Fibroblast of villous mesenchyme (primary cell): ENCODE measurements around the gene KANK4. TPM values are rescaled to one million over a fixed set of nuclear protein-coding genes. Genes with fewer than 3 reads are reported as not detected.

Source experiments
- DNase-seq: peaks from one replicate; pipeline ENCODE4 v3.0.0-alpha.2; 2010; ENCODE audit warnings: low read depth
- H3K4me3 ChIP-seq: 2 replicates; pipeline ENCODE4 v1.5.1; 2011; ENCODE audit warnings: low read depth, mild to moderate bottlenecking, low read length
- CTCF ChIP-seq: IDR thresholded peaks from 2 replicates; pipeline ENCODE4 v1.5.1; 2012; ENCODE audit warnings: low read depth, mild to moderate bottlenecking, low read length; ENCODE audit not compliant: insufficient read depth
- total RNA-seq: library from RNA; depleted of rRNA; stranded (reverse); fragments of >200 nt; gene quantifications from 2 replicates; pipeline ENCODE4 v1.2.3, GENCODE V29; 2012

The KANK4 gene
- total RNA-seq, 1 donor = not detected

DNA sequence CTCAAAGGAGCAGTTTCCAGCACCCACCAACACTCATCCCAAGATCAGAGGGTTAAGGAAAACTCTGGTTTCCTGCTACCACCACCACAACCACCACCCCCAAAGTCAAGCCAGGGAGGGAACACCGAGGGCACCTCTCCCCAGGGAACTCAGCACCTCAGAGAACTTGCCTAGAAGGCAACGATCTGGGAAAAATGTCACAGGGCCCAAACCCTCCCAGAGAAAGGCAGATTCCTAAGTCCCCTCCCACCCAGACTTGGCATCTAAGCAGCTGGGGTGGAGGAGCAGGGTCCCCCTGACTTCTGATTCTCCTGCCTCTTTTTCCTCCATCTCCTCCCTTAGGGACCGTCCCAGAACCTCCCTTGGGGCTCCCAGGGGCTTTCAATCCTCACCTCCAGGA lies 10.6 kb downstream of the KANK4 start:
- TF ChIP-seq CTCF = no peak
- H3K4me3 ChIP-seq = no peak overlapping the region
- no peak for DNase-seq

DNA sequence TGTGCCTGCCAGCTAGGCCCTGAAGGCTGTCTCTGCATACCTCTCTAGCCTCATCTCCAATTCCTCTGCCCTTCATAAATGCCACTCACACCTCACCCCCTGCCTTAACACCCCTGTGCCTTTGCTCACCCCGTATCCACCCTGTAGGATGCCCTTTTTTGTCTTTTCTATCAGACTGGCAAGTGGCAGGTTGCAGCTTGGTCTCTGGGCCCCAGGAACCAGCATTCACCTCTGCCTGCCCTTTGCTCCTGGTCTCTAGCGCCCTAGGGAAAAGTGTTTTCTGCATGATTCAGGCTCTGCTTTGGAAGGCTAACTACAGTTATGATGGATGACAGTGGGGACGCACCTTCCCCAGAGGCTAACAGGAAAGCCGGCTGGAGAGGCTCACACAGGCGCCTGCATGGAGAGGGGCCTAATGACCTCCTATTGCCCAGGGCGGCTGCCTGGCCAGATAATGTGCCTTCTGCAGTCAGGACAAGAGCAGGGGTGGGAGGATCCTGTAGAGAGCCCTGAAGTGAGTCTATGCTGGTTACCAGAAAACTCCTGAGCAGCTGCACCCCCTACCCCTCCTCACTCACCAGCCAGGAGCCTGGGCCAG lies 11.2 kb downstream of the KANK4 start:
- no peak overlapping the region for H3K4me3 ChIP-seq
- DNase-seq = no peak
- no peak for TF ChIP-seq CTCF

- TF ChIP-seq CTCF = no peak
- no peak overlapping the region for H3K4me3 ChIP-seq
- no peak for DNase-seq
Observed at GRCh38 chr1:62307446-62307845, 11.8 kb downstream of the KANK4 start.

DNA sequence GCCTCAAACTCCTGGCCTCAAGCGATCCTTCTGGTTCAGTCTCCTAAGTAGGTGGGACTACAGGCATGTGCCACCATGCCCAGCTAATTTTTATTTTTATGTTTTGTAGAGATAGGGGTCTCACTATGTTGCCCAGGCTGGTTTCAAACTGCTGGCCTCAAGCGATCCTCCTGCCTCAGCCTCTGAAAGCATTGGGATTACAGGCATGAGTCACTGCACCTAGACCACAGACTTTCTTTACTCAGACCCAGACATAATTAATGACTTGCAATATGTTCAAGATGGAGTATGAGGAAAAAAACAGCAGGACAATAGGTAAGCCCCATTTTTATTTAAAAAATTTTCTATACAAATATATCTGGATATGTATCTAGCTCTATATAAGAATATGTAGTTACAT lies 13.2 kb downstream of the KANK4 start:
- TF ChIP-seq CTCF = no peak
- no peak for DNase-seq
- H3K4me3 ChIP-seq = no peak overlapping the region

DNA sequence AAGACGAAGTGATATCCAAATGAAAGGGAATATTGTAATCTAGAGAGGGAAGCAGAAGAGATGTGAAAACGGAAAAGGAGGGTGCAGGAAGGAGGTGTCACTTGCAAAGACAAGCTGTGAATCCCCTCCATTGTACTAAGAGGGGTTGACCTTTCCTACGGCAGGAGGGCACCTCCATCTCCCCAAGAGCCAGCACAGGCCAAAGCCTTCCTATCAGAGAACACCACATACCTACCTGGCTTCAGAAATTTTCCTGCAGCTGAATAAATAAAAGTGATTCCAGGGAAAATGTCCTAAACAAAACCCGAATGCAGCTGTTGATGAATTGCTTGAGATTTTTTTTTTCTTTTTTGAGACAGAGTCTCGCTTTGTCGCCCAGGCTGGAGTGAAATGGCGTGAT lies 14.3 kb downstream of the KANK4 start:
- TF ChIP-seq CTCF = no peak
- no peak for DNase-seq
- no peak overlapping the region for H3K4me3 ChIP-seq

DNA sequence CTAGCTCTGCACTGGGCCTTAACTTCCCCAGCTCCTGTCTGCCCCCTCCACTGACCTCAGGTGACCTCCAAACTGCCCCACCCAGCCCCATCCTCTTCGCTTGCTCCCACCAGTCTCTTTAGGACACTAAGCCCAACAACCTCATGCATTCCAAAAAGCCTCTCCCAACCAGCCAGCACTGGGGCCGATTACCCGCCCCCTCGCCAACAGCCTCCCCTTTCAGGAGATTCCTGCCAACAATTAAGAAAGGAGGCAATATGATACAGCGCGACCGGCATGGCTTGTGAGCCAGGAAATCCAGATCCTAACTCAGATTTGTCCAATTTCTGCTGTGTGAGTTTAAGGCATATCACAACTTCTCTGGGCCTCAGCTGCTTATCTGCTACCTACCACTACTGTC lies 14.7 kb downstream of the KANK4 start:
- TF ChIP-seq CTCF = no peak
- no peak overlapping the region for H3K4me3 ChIP-seq
- DNase-seq = no peak

DNA sequence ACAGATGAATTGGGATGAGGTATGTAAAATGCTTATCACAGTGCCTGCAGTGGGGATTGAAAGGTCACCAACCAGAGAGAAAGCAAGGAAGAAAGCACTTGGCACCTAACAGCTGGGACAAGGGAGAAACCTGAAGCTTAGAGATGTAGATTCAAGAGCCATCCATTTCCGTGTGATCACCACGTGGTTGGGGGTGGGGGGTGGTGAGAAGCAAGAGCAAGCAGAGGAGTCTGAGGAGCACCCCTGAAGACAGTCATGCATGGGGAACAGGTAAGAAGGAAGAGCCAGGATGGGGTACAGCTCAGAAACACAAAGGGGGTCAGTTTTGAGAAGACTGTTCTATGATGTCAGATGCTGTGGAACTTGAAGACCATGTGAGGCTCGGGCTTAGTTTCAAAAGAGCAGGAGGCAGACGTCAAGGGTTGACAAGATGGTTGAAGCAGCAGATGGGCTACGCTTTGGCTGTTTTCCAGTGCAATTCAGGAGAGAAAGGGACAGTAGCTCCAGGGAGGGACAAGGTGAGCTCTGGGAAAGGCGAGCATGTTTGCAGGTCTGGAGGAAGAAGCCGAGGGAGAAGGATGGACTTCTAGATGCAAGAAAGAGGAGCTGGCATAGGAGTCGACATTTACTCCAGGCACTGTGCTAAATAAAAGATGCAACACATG lies 17.4 kb downstream of the KANK4 start:
- no peak for TF ChIP-seq CTCF
- no peak for DNase-seq

More for the DNA sequence above, 17.4 kb downstream of the KANK4 start:
- no peak overlapping the region for H3K4me3 ChIP-seq
